ENCODE data around the gene ANXA3.

ANXA3 gene

GRCh38 chr4:78616046-78616498, 64.5 kb downstream of the ANXA3 start:
- Mint-ChIP-seq H3K9me3 (no peaks in the 10 kb centered on the region), H3K27ac (no peak overlapping the region), H3K4me1 (ENCODE audit: low read depth in 2 of 2) (no peaks in the 10 kb centered on the region), H3K36me3 (ENCODE audit: insufficient read depth) (no peaks in the 10 kb centered on the region), H3K4me3 (no peak overlapping the region), H3K27me3 (peaks cover 10 to 15% of the 10 kb centered on the region in 2 donors)
- no peak for ATAC-seq (replicated peaks)
- no peak for DNase-seq

- no peaks in the 10 kb centered on the region for H3K36me3 Mint-ChIP-seq (ENCODE audit: insufficient read depth)
- no peak overlapping the region for H3K27ac Mint-ChIP-seq
- H3K4me3 Mint-ChIP-seq: no peak overlapping the region
- DNase-seq (no peak), ATAC-seq (replicated peaks) (no peak)
- no peaks in the 10 kb centered on the region for H3K4me1 Mint-ChIP-seq (ENCODE audit: low read depth in 2 of 2)
- peaks cover 20 to 33% of the 10 kb centered on the region in 2 donors for H3K27me3 Mint-ChIP-seq
- H3K9me3 Mint-ChIP-seq: no peaks in the 10 kb centered on the region
Observed at GRCh38 chr4:78618436-78618835, 66.9 kb downstream of the ANXA3 start.

DNA sequence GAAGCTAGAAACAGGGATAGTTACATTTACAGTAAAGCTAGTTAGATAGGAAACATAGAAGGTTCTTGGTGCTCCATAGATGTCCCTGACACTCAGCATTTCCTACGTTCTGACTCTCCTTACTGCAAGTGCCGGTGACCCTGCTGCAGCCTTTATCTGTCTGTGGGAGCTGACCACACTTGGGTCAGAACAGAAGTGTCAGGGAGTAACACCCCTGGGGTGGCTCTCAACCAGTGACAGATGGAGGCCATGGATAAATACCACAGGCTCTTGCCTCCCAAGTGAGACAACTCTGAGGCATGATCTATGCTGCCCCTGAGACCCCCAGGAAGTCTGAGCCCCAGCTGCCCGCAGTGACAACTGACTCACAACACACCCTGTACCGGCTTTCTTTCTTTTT, 69.8 kb downstream of the ANXA3 start:
- ATAC-seq (replicated peaks) (no peak), DNase-seq (no peak)
- no peak overlapping the region for H3K4me3 Mint-ChIP-seq
- H3K27ac Mint-ChIP-seq: no peak overlapping the region
- peaks cover 20 to 33% of the 10 kb centered on the region in 2 donors for H3K27me3 Mint-ChIP-seq
- no peaks in the 10 kb centered on the region for H3K9me3 Mint-ChIP-seq
- no peaks in the 10 kb centered on the region for H3K36me3 Mint-ChIP-seq (ENCODE audit: insufficient read depth)
- no peaks in the 10 kb centered on the region for H3K4me1 Mint-ChIP-seq (ENCODE audit: low read depth in 2 of 2)

DNA sequence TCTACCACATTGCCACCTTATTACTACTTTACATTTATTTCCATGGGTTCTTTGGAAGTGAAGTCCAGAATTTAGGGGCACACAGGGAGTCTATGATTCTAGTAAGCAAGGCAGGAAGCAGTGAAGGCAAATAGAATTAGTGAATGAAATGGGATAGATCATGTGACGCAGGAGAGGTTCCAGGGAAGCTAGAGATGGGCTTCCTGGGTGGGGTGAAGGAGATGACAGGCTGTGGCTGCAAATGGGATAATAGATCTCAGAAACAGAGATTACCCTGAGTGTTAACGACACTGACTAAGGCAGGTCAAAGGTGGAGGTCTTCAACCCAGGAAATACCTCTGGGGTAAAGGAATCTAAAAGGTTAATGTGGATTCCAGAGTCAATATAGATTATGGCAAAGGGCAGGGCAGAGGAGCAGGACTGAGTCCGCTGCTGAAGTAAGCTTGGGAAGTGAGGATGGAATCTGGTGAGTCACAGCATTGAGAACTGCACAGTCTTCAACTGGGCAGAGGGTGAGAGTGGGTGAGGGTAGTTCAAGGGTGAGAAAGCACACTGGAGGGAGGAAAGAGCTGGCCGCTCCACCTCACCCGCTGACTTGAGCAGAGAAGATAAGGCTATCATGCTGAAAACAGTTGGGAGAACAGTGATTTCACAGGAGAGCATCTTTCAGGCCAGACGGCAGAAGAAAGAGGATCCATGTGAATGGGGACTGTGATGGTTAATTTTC, 70.8 kb downstream of the ANXA3 start:
- DNase-seq (no peak), ATAC-seq (replicated peaks) (no peak)
- H3K36me3 Mint-ChIP-seq (ENCODE audit: insufficient read depth): no peaks in the 10 kb centered on the region
- no peak overlapping the region for H3K4me3 Mint-ChIP-seq
- H3K9me3 Mint-ChIP-seq: no peaks in the 10 kb centered on the region
- H3K27ac Mint-ChIP-seq: no peak overlapping the region
- H3K4me1 Mint-ChIP-seq (ENCODE audit: low read depth in 2 of 2): no peaks in the 10 kb centered on the region
- peaks cover 23 to 31% of the 10 kb centered on the region in 2 donors for H3K27me3 Mint-ChIP-seq

DNA sequence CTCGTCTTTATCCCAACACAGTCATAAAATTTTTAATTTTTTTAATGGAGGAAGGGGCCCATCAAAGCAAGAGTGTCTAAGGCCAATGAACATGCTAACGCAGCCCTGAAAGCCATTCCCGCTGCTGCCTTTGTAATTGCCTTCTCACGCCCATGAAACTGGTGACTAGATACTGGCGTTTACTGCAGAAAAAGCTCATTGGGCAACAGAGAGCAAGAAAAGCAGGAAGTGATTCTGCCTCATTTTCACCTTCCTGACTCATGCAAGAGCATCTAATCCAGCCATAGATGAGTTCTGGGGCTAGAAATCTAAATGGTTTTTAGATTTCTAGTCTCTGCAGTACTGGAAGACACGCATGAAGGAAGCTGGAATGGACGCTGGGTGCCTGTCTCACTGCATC, 72.5 kb downstream of the ANXA3 start:
- Mint-ChIP-seq H3K27ac (no peak overlapping the region), H3K27me3 (peaks cover 20 to 27% of the 10 kb centered on the region in 2 donors), H3K4me1 (ENCODE audit: low read depth in 2 of 2) (no peaks in the 10 kb centered on the region), H3K4me3 (no peak overlapping the region), H3K36me3 (ENCODE audit: insufficient read depth) (no peaks in the 10 kb centered on the region), H3K9me3 (no peaks in the 10 kb centered on the region)
- ATAC-seq (replicated peaks) (no peak), DNase-seq (no peak)

- DNase-seq: no peak
- no peak for ATAC-seq (replicated peaks)
- H3K36me3 Mint-ChIP-seq (ENCODE audit: insufficient read depth): no peaks in the 10 kb centered on the region
- H3K4me1 Mint-ChIP-seq (ENCODE audit: low read depth in 2 of 2): no peaks in the 10 kb centered on the region
- no peak overlapping the region for H3K4me3 Mint-ChIP-seq
- H3K27me3 Mint-ChIP-seq: peaks cover 14 to 23% of the 10 kb centered on the region in 2 donors
- no peak overlapping the region for H3K27ac Mint-ChIP-seq
- H3K9me3 Mint-ChIP-seq: no peaks in the 10 kb centered on the region
Observed at GRCh38 chr4:78625073-78625472, 73.5 kb downstream of the ANXA3 start.

DNA sequence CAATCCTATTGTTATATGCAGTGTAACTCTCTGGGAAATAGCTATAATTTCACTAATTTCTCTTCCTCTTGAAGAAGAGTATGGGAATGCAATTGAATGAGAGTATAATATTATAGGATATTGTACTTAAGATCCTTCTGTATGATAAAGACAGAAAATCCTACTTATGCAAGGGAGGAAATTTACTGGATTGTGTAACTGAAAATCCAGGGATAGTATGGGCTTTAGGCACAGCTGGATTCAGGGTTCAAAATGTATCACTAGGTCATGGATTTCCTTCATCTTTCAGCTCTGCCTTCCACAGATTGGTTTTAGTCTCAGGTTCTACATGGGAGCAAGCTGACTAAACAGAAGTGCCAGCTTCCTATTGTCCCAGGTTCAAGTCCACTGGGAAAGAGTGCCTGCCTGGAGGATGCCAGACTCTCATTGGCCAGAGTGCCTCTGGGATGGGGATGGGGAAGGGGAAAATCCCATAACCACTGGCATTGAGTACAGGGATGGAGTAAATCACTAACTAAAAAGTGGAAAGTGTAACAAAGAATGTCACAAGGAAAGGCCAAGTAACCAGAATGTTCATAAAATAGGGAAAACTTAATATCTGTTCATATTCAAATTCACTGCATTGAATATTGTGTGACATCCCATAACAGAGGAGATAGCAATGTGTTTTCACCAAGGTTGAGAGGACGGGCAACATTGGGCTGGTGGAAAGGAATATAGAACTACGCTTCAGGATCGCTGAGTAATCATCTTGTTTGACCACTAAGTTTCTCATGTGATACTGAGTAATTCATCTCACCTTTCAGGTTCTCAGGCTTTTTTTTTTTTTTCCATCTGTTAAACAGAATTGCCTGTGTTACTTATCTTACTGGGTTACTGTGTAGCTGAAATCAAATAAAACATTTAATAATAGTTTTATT, 75.7 kb downstream of the ANXA3 start:
- no peaks in the 10 kb centered on the region for H3K36me3 Mint-ChIP-seq (ENCODE audit: insufficient read depth)
- no peaks in the 10 kb centered on the region for H3K9me3 Mint-ChIP-seq
- DNase-seq: no peak
- no peak for ATAC-seq (replicated peaks)
- peaks cover 7 to 12% of the 10 kb centered on the region in 2 donors for H3K27me3 Mint-ChIP-seq
- H3K4me3 Mint-ChIP-seq: no peak overlapping the region
- no peak overlapping the region for H3K27ac Mint-ChIP-seq
- H3K4me1 Mint-ChIP-seq (ENCODE audit: low read depth in 2 of 2): no peaks in the 10 kb centered on the region

GRCh38 chr4:78627966-78628678, 76.6 kb downstream of the ANXA3 start:
- DNase-seq (no peak), ATAC-seq (replicated peaks) (no peak)
- Mint-ChIP-seq H3K4me3 (no peak overlapping the region), H3K27me3 (peaks cover 4 to 5% of the 10 kb centered on the region in 2 donors), H3K36me3 (ENCODE audit: insufficient read depth) (no peaks in the 10 kb centered on the region), H3K4me1 (ENCODE audit: low read depth in 2 of 2) (no peaks in the 10 kb centered on the region), H3K27ac (no peak overlapping the region), H3K9me3 (no peaks in the 10 kb centered on the region)

- ATAC-seq (replicated peaks): no peak
- no peak overlapping the region for H3K27ac Mint-ChIP-seq
- H3K4me3 Mint-ChIP-seq: no peak overlapping the region
- no peaks in the 10 kb centered on the region for H3K9me3 Mint-ChIP-seq
- DNase-seq: no peak
- H3K36me3 Mint-ChIP-seq (ENCODE audit: insufficient read depth): no peaks in the 10 kb centered on the region
- H3K4me1 Mint-ChIP-seq (ENCODE audit: low read depth in 2 of 2): no peaks in the 10 kb centered on the region
- H3K27me3 Mint-ChIP-seq: peaks cover 4 to 5% of the 10 kb centered on the region in 2 donors
Observed at GRCh38 chr4:78629991-78630541, 78.5 kb downstream of the ANXA3 start.

DNA sequence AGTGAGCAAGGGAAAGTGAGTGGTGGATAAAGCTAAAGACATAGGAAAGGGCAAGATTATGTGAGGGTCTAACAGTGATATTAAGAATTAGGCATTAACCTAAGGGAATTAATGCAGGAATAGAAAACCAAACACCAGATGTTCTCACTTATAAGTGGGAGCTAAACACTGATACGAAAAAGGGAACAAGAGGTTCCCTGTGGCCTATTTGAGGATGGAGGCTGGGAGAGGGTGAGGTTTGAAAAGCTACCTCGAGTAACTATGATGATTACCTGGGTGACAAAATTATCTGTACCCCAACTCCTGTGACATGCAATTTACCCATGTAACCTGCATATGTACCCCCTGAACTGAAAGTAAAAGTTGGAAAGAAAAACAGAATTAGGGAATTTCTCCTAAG, 79.0 kb downstream of the ANXA3 start:
- no peak overlapping the region for H3K27ac Mint-ChIP-seq
- no peaks in the 10 kb centered on the region for H3K4me1 Mint-ChIP-seq (ENCODE audit: low read depth in 2 of 2)
- H3K4me3 Mint-ChIP-seq: no peak overlapping the region

GRCh38 chr4:78634011-78634664, 82.6 kb downstream of the ANXA3 start:
- Mint-ChIP-seq H3K27me3 (no peaks in the 10 kb centered on the region), H3K4me1 (ENCODE audit: low read depth in 2 of 2) (peaks cover 0 to 2% of the 10 kb centered on the region in 2 donors), H3K36me3 (ENCODE audit: insufficient read depth) (peaks cover 4% of the 10 kb centered on the region), H3K4me3 (no peak overlapping the region), H3K27ac (no peak overlapping the region), H3K9me3 (no peaks in the 10 kb centered on the region)
- no peak for ATAC-seq (replicated peaks)
- DNase-seq: no peak

More for the DNA sequence above, 79.0 kb downstream of the ANXA3 start:
- ATAC-seq (replicated peaks): no peak
- Mint-ChIP-seq H3K9me3 (no peaks in the 10 kb centered on the region), H3K36me3 (ENCODE audit: insufficient read depth) (no peaks in the 10 kb centered on the region), H3K27me3 (peaks cover 4 to 5% of the 10 kb centered on the region in 2 donors)
- no peak for DNase-seq

DNA sequence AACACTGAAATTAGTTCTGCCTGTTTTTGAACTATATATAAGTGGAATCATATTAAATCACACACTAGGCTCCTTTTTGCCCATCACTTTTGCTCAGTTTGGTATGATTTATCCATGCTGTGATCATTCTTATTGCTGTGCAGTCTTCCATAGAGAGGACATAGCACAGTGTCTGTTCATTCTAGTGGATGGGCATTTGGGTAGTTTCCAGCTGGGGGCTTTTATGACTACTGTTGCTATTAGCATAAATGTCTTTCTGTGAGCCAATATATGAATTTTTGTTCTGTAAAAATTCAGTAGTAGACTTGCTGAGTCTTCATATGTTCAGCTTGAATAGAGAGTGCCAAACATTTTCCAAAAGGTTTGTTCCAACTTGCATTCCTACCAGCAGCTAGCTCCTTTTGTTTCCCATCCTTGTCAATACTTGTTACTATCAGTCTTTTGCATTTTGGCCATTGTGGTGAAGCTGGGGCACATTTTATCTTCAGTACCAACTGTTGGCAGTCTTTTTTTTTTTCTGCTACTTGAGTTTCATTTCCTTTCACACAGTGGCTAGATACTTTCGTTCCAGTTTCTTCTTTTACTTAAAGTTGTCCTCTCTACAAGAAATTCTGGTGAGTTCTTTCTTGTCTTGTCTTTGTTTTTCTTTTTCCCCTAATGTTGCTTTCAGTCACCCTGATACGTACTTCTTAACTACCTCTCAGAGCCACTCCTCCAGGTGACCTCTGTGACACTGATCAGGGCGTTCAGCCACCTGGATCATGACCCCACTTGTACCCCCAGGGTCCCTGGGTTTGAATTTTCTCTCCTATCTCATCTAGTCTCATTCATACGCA, 87.0 kb downstream of the ANXA3 start:
- no peaks in the 10 kb centered on the region for H3K9me3 Mint-ChIP-seq
- no peak overlapping the region for H3K4me3 Mint-ChIP-seq
- H3K4me1 Mint-ChIP-seq (ENCODE audit: low read depth in 2 of 2): peaks cover 0 to 2% of the 10 kb centered on the region in 2 donors
- H3K27me3 Mint-ChIP-seq: peaks cover 4 to 20% of the 10 kb centered on the region in 2 donors
- ATAC-seq (replicated peaks): no peak
- H3K27ac Mint-ChIP-seq: no peak overlapping the region
- H3K36me3 Mint-ChIP-seq (ENCODE audit: insufficient read depth): peaks cover 4% of the 10 kb centered on the region
- no peak for DNase-seq
